ENCODE measurements around the gene MED31.
"Not testable (repeated sequence)": the region's sequence is repeated elsewhere in the genome, so short reads cannot be mapped to it uniquely, and the experiment has no call there.

DNA sequence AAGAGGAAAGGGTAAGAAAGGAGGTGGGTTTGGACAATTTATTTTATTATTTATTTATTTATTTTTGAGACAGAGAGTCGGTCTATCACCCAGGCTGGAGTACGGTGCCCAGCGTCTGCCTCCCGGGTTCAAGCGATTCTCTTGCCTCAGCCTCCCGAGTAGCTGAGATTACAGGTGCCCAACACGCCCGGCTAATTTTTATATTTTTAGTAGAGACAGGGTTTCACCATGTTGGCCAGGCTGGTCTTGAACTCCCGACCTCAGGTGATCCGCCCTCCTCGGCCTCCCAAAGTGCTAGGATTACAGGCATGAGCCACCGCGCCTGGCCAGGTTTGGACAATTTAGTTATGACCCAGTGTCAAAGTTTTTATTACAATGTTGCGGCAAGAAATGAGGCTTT is 11.8 kb upstream of the MED31 start:
- not testable (repeated sequence) for TF ChIP-seq CTCF, POLR2A (IDR thresholded peaks at IDR 0.05)

All from thyroid gland (tissue), 4 donors.